GM12874 (cell line): ENCODE measurements around the gene SNTB2.

Source experiments
- CTCF ChIP-seq: IDR thresholded peaks from 2 replicates; pipeline ENCODE4 v1.5.1; 2011; ENCODE audit warnings: low read depth, mild to moderate bottlenecking, control low read depth, low read length, moderate library complexity; ENCODE audit not compliant: insufficient read depth

Gene SNTB2

GRCh38 chr16:69240331-69240730 lies 53.4 kb downstream of the SNTB2 start:
- no peak for TF ChIP-seq CTCF

- no peak for TF ChIP-seq CTCF
Measured at GRCh38 chr16:69241926-69242325, 55.0 kb downstream of the SNTB2 start.

- no peak for TF ChIP-seq CTCF
Measured at GRCh38 chr16:69243479-69243878, 56.5 kb downstream of the SNTB2 start.

- no peak for TF ChIP-seq CTCF
Measured at GRCh38 chr16:69244336-69244735, 57.4 kb downstream of the SNTB2 start.

- no peak for TF ChIP-seq CTCF
Measured at GRCh38 chr16:69250081-69250480, 63.1 kb downstream of the SNTB2 start.

- no peak for TF ChIP-seq CTCF
Measured at GRCh38 chr16:69253870-69254341, 66.9 kb downstream of the SNTB2 start.

GRCh38 chr16:69260019-69260418 lies 73.1 kb downstream of the SNTB2 start:
- TF ChIP-seq CTCF = no peak

GRCh38 chr16:69260506-69260905 lies 73.5 kb downstream of the SNTB2 start:
- TF ChIP-seq CTCF = no peak
